ENCODE measurements around the gene ACTR10. TPM values are rescaled to one million over a fixed set of nuclear protein-coding genes. Genes with fewer than 3 reads are reported as not detected.

Gene ACTR10
- total RNA-seq, 1 donor from 2014 or later = 98.7 TPM

- Histone ChIP-seq H3K27ac (ENCODE audit: low read depth, low read length) (no peak overlapping the region), H3K4me1 (ENCODE audit: insufficient read depth, low read length) (peaks cover 4% of the 10 kb centered on the region), H3K4me2 (ENCODE audit: low read length) (no peak overlapping the region), H4K20me1 (ENCODE audit: insufficient read depth, low read length) (no peaks in the 10 kb centered on the region), H3K27me3 (ENCODE audit: insufficient read depth, low read length) (peaks cover 3% of the 10 kb centered on the region), H3K79me2 (ENCODE audit: insufficient read depth, low read length) (peaks cover 15% of the 10 kb centered on the region), H3K9ac (ENCODE audit: low read length) (no peak overlapping the region), H2AFZ (ENCODE audit: low read depth, low read length) (no peak overlapping the region), H3K36me3 (ENCODE audit: insufficient read depth, low read length) (no peaks in the 10 kb centered on the region), H3K4me3 (ENCODE audit: insufficient read depth, low read depth, low read length) (no peak overlapping the region), H3K9me3 (ENCODE audit: insufficient read depth, low read depth, low read length) (no peaks in the 10 kb centered on the region)
- H3K36me3 Mint-ChIP-seq (ENCODE audit: low read depth, unreplicated experiment) = no peaks in the 10 kb centered on the region
- TF ChIP-seq CTCF (IDR thresholded peaks at IDR 0.05; ENCODE audit: insufficient read depth, low read depth, low read length) (no peak), EZH2 (IDR thresholded peaks at IDR 0.05; ENCODE audit: insufficient read depth, low read length) (no peak)
- H3K4me3 Mint-ChIP-seq (ENCODE audit: unreplicated experiment) = no peak overlapping the region
- no peaks in the 10 kb centered on the region for H3K4me1 Mint-ChIP-seq (ENCODE audit: low read depth, unreplicated experiment)
- FAIRE-seq (no peak), DNase-seq (ENCODE audit: low read depth) (no peak)
- H3K27ac Mint-ChIP-seq (ENCODE audit: unreplicated experiment) = no peak overlapping the region
- peaks cover 3% of the 10 kb centered on the region for H3K27me3 Mint-ChIP-seq (ENCODE audit: low read depth, unreplicated experiment)
- no peaks in the 10 kb centered on the region for H3K9me3 Mint-ChIP-seq (ENCODE audit: unreplicated experiment)
Measured at GRCh38 chr14:58196198-58196597, 3.8 kb upstream of the ACTR10 start.

GRCh38 chr14:58198086-58198485 is 1.9 kb upstream of the ACTR10 start:
- H3K9ac ChIP-seq (ENCODE audit: low read length) = no peak overlapping the region
- H3K4me1 ChIP-seq (ENCODE audit: insufficient read depth, low read length) = peaks cover 4% of the 10 kb centered on the region
- Mint-ChIP-seq H3K36me3 (ENCODE audit: low read depth, unreplicated experiment) (no peaks in the 10 kb centered on the region), H3K27me3 (ENCODE audit: low read depth, unreplicated experiment) (peaks cover 3% of the 10 kb centered on the region), H3K4me3 (ENCODE audit: unreplicated experiment) (no peak overlapping the region), H3K27ac (ENCODE audit: unreplicated experiment) (no peak overlapping the region), H3K9me3 (ENCODE audit: unreplicated experiment) (no peaks in the 10 kb centered on the region), H3K4me1 (ENCODE audit: low read depth, unreplicated experiment) (no peaks in the 10 kb centered on the region)
- peaks cover 34% of the 10 kb centered on the region for H3K79me2 ChIP-seq (ENCODE audit: insufficient read depth, low read length)
- H2AFZ ChIP-seq (ENCODE audit: low read depth, low read length) = no peak overlapping the region
- H3K36me3 ChIP-seq (ENCODE audit: insufficient read depth, low read length) = no peaks in the 10 kb centered on the region
- H3K27me3 ChIP-seq (ENCODE audit: insufficient read depth, low read length) = no peaks in the 10 kb centered on the region
- TF ChIP-seq EZH2 (IDR thresholded peaks at IDR 0.05; ENCODE audit: insufficient read depth, low read length) (no peak), CTCF (IDR thresholded peaks at IDR 0.05; ENCODE audit: insufficient read depth, low read depth, low read length) (no peak)
- H3K9me3 ChIP-seq (ENCODE audit: insufficient read depth, low read depth, low read length) = no peaks in the 10 kb centered on the region
- no peak overlapping the region for H3K4me3 ChIP-seq (ENCODE audit: insufficient read depth, low read depth, low read length)
- H4K20me1 ChIP-seq (ENCODE audit: insufficient read depth, low read length) = peaks cover 5% of the 10 kb centered on the region
- no peak for DNase-seq (ENCODE audit: low read depth)
- no peak overlapping the region for H3K27ac ChIP-seq (ENCODE audit: low read depth, low read length)
- H3K4me2 ChIP-seq (ENCODE audit: low read length) = no peak overlapping the region
- no peak for FAIRE-seq

- Histone ChIP-seq H4K20me1 (ENCODE audit: insufficient read depth, low read length) (peaks cover 5% of the 10 kb centered on the region), H3K4me3 (ENCODE audit: insufficient read depth, low read depth, low read length) (peak overlapping the region; percentile 94), H3K27ac (ENCODE audit: low read depth, low read length) (peak overlapping the region; percentile 96), H3K9me3 (ENCODE audit: insufficient read depth, low read depth, low read length) (no peaks in the 10 kb centered on the region), H3K4me2 (ENCODE audit: low read length) (peak overlapping the region; percentile 88), H3K4me1 (ENCODE audit: insufficient read depth, low read length) (peaks cover 4% of the 10 kb centered on the region), H3K27me3 (ENCODE audit: insufficient read depth, low read length) (no peaks in the 10 kb centered on the region), H2AFZ (ENCODE audit: low read depth, low read length) (peak overlapping the region; percentile 81), H3K9ac (ENCODE audit: low read length) (peak overlapping the region; percentile 99), H3K36me3 (ENCODE audit: insufficient read depth, low read length) (peaks cover 3% of the 10 kb centered on the region), H3K79me2 (ENCODE audit: insufficient read depth, low read length) (peaks cover 48% of the 10 kb centered on the region)
- Mint-ChIP-seq H3K4me1 (ENCODE audit: low read depth, unreplicated experiment) (no peaks in the 10 kb centered on the region), H3K27ac (ENCODE audit: unreplicated experiment) (peak overlapping the region; percentile 96), H3K36me3 (ENCODE audit: low read depth, unreplicated experiment) (no peaks in the 10 kb centered on the region), H3K4me3 (ENCODE audit: unreplicated experiment) (peak overlapping the region; percentile 99), H3K9me3 (ENCODE audit: unreplicated experiment) (no peaks in the 10 kb centered on the region), H3K27me3 (ENCODE audit: low read depth, unreplicated experiment) (no peaks in the 10 kb centered on the region)
- no peak for TF ChIP-seq EZH2 (IDR thresholded peaks at IDR 0.05; ENCODE audit: insufficient read depth, low read length)
- TF ChIP-seq CTCF (IDR thresholded peaks at IDR 0.05; ENCODE audit: insufficient read depth, low read depth, low read length) = no peak
- FAIRE-seq (no peak), DNase-seq (ENCODE audit: low read depth) (peak; percentile 1)
Measured at GRCh38 chr14:58200480-58200841, 512 bp downstream of the ACTR10 start.
